Mesangial cell (primary cell): ENCODE results near the gene OR52E1. TPM values are rescaled to one million over a fixed set of nuclear protein-coding genes. Genes with fewer than 3 reads are reported as not detected.

Experiments used
- total RNA-seq: library from RNA; depleted of rRNA; stranded (reverse); fragments of >200 nt; gene quantifications from 2 replicates; pipeline ENCODE4 v1.2.3, GENCODE V29; 2015

The OR52E1 gene
- not detected in 2 replicates for total RNA-seq

DNA sequence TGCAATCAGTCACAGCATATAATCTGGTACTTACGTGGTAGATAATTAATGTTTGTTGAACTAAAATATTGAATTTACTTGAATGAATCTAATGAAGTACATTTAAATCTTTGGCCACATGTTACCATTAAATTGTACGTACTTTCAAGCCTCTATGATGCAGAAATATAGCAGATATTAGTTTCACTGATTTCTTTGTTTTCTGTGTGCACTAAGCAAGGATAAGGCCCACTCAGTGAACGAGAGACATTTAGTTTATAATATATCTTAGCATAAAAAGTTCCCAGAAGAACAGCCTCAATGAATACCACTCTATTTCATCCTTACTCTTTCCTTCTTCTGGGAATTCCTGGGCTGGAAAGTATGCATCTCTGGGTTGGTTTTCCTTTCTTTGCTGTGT lies at the start of gene OR52E1:
Gene OR52E1 (plus strand): TSS at position 301 of the 400 bp plus-strand sequence.

DNA sequence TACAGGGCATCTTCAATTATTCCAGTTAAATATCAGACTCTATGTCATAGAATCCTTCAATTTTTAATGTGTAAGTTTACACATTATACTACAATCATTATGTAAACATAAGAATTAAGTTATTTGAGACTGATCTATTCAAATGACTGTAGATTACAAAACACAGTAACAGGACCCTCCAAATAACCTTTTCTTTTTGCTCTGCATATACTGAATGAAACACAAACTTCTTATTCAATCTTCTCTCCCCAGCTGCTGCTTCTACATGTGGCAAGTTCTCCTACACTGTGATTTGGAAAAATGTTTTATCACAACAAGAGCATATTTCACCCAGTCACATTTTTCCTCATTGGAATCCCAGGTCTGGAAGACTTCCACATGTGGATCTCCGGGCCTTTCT lies 23.1 kb upstream of the OR52E1 start, which contains the start of gene OR52J3:
Gene OR52J3 (plus strand): TSS at position 301 of the 400 bp plus-strand sequence. CDS start 0 bp downstream, at position 301.

DNA sequence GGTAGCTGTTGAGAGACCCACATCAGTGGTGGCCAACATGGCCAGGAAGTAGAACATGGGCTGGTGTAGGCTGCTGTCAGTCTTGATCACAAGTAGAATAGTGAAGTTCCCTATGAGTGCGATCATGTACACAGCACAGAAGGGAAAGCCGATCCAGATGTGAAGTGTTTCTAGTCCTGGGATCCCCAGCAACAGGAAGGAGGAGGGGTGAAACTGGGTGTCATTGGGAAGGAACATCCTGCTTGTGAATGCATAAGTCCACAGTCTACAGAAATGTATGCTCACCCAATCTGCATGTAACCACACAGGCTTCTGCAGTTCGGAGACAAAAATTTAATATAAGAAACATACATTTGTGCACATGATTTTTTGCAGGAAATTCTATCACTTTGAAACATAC lies 10.0 kb upstream of the OR52E1 start, which contains the start of gene OR52E2:
Gene OR52E2 (minus strand): TSS at position 237 of the 400 bp plus-strand sequence. CDS start 0 bp downstream, at position 237.

Other genes with a start within 250 kb of the OR52E1 start
- gene OR51F2, start 248.3 kb upstream of the OR52E1 start, total RNA-seq: not detected in 2 replicates
- gene OR51S1, start 220.4 kb upstream of the OR52E1 start, total RNA-seq: not detected in 2 replicates
- gene OR51T1, start 187.7 kb upstream of the OR52E1 start, total RNA-seq: 0.13 TPM in 1 of 2 replicates, not detected in the other
- gene OR51A7, start 165.8 kb upstream of the OR52E1 start, total RNA-seq: not detected in 2 replicates
- gene OR51G2, start 150.2 kb upstream of the OR52E1 start, total RNA-seq: not detected in 2 replicates
- not detected in 2 replicates for gene OR51G1, start 145.2 kb upstream of the OR52E1 start, total RNA-seq
- not detected in 2 replicates for gene OR51A4, start 122.0 kb upstream of the OR52E1 start, total RNA-seq
- gene OR51A2, start 113.9 kb upstream of the OR52E1 start, total RNA-seq: not detected in 2 replicates
- not detected in 2 replicates for gene OR51L1, start 74.7 kb upstream of the OR52E1 start, total RNA-seq
- gene OR52J3, start 23.0 kb upstream of the OR52E1 start, total RNA-seq: not detected in 2 replicates
- not detected in 2 replicates for gene OR52E2, start 9.9 kb upstream of the OR52E1 start, total RNA-seq
- gene OR52A5, start 68.8 kb downstream of the OR52E1 start, total RNA-seq: not detected in 2 replicates
- not detected in 2 replicates for gene OR52A1, start 85.2 kb downstream of the OR52E1 start, total RNA-seq
- gene OR51V1, start 131.1 kb downstream of the OR52E1 start, total RNA-seq: not detected in 2 replicates
- gene HBB, start 157.5 kb downstream of the OR52E1 start, total RNA-seq: not detected in 2 replicates
- not detected in 2 replicates for gene HBD, start 164.9 kb downstream of the OR52E1 start, total RNA-seq
- not detected in 2 replicates for gene HBG1, start 180.3 kb downstream of the OR52E1 start, total RNA-seq
- gene HBG2, start 185.2 kb downstream of the OR52E1 start, total RNA-seq: not detected in 2 replicates
- not detected in 2 replicates for gene HBE1, start 200.4 kb downstream of the OR52E1 start, total RNA-seq
- not detected in 2 replicates for gene OR51B4, start 232.4 kb downstream of the OR52E1 start, total RNA-seq